ENCODE data around the gene IL2RA. TPM values are rescaled to one million over a fixed set of nuclear protein-coding genes. Genes with fewer than 3 reads are reported as not detected.

Gene IL2RA
- total RNA-seq, 3 donors from 2014 or later (not counting 1 experiment from before 2014, with no cell fraction given): 3.4 to 11.2 (median 3.7) TPM

DNA sequence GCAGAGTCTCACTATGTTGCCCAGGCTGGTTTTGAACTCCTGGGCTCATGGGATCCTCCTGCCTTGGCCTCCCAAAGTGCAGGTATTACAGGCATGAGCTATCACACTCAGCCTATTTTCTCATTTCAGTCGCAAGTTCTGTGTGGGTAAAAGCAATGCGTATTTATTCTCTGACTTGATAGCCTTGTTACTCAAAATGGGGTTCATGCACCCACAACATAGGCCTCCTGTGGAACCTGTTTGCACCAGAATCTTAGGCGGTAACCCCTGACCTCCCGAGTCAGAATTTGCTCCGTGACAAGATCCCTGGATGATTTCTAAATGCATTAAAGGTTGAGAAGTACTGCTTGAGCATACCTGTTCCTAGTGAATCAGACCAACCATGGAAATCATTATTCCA, 7.3 kb downstream of the IL2RA start:
- intact Hi-C loops (cut with micrococcal nuclease): no loop called here
- Histone ChIP-seq H3K27me3 (ENCODE audit: control insufficient read depth, insufficient read depth, low read length) (no peaks in the 10 kb centered on the region), H3K4me3 (ENCODE audit: low read length) (no peak overlapping the region), H3K27ac (ENCODE audit: low read length) (no peak overlapping the region), H3K4me1 (ENCODE audit: control insufficient read depth, insufficient read depth, low read length) (peaks cover 43% of the 10 kb centered on the region), H3K9me3 (ENCODE audit: control insufficient read depth, insufficient read depth, low read length) (no peaks in the 10 kb centered on the region), H3K36me3 (ENCODE audit: control insufficient read depth, insufficient read depth, low read length) (no peaks in the 10 kb centered on the region)
- ATAC-seq: no peak
- H3K4me1 Mint-ChIP-seq: peaks cover 48 to 60% of the 10 kb centered on the region in 2 donors
- H3K9me3 Mint-ChIP-seq: no peaks in the 10 kb centered on the region
- no peak for DNase-seq
- TF ChIP-seq, protein P1, sequence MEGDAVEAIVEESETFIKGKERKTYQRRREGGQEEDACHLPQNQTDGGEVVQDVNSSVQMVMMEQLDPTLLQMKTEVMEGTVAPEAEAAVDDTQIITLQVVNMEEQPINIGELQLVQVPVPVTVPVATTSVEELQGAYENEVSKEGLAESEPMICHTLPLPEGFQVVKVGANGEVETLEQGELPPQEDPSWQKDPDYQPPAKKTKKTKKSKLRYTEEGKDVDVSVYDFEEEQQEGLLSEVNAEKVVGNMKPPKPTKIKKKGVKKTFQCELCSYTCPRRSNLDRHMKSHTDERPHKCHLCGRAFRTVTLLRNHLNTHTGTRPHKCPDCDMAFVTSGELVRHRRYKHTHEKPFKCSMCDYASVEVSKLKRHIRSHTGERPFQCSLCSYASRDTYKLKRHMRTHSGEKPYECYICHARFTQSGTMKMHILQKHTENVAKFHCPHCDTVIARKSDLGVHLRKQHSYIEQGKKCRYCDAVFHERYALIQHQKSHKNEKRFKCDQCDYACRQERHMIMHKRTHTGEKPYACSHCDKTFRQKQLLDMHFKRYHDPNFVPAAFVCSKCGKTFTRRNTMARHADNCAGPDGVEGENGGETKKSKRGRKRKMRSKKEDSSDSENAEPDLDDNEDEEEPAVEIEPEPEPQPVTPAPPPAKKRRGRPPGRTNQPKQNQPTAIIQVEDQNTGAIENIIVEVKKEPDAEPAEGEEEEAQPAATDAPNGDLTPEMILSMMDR (IDR thresholded peaks at IDR 0.05): no peak
- H3K4me3 Mint-ChIP-seq: peak overlapping the region; percentile 32
- peak overlapping the region in 1 of 2 donors; percentile 52 for H3K27ac Mint-ChIP-seq
- no peaks in the 10 kb centered on the region for H3K36me3 Mint-ChIP-seq
- WGBS (ENCODE audit: insufficient coverage): 96% methylated on average over 5 of the region's 5 CpGs
- H3K27me3 Mint-ChIP-seq (ENCODE audit: low read depth in 2 of 2): peaks cover 0 to 6% of the 10 kb centered on the region in 2 donors

DNA sequence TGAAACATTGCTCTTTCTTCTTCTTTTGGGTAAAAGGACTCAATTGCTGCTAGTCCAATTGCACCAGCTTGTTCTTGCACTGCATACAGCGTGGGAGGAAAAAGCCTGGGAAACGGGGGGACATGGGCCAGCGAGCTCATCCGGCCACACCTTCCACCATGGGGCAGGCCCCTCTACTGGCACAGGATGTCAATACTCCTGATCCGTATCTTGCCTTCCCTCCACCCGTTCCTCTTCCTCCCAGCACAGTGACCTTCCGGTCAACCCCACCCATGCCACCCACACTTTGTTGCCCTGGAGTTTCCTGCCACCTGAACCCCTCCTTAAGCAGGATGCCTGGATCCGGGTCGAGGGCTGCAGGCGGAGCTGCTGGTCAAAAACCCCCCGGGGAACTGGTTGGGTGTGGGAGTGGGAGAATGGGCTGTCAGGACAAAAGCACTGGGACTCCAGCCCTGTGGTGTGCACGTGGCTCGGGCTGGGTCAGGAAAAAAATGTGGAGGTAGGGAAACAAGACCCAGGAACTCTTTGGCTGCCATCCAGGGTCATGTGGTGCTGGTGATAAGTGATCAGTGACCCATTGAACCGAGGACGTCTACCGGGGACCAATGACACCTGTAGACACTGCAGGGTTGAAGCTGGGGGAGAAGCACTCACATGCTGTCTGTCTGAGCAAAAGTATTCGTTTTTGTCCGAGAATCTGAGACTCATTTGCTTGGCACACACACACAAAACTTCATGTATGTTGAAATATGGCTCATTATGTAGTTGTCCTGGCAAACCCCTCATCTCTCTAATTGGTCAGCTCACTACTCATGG, 8.1 kb downstream of the IL2RA start:
- TF ChIP-seq, protein P1 (IDR thresholded peaks at IDR 0.05): no peak
- peak overlapping the region; percentile 45 for H3K4me3 Mint-ChIP-seq
- no peaks in the 10 kb centered on the region for H3K9me3 ChIP-seq (ENCODE audit: control insufficient read depth, insufficient read depth, low read length)
- no peak overlapping the region for H3K4me3 ChIP-seq (ENCODE audit: low read length)
- peaks cover 50% of the 10 kb centered on the region for H3K4me1 ChIP-seq (ENCODE audit: control insufficient read depth, insufficient read depth, low read length)
- H3K27ac ChIP-seq (ENCODE audit: low read length): peak overlapping the region; percentile 23
- H3K4me1 Mint-ChIP-seq: peaks cover 55 to 63% of the 10 kb centered on the region in 2 donors
- intact Hi-C loops (cut with micrococcal nuclease): loop anchor here (2.0 kb wide), 1 partner anchor 77 kb away; the partner anchor contains the start of gene IL15RA
- no peaks in the 10 kb centered on the region for H3K9me3 Mint-ChIP-seq
- peak in 1 of 2 donors; percentile 31 for DNase-seq
- H3K36me3 Mint-ChIP-seq: no peaks in the 10 kb centered on the region
- H3K27ac Mint-ChIP-seq: peak overlapping the region; percentile 52 to 99
- WGBS (ENCODE audit: insufficient coverage): 38% methylated on average over 18 of the region's 18 CpGs
- peaks cover 3 to 6% of the 10 kb centered on the region in 2 donors for H3K27me3 Mint-ChIP-seq (ENCODE audit: low read depth in 2 of 2)
- no peaks in the 10 kb centered on the region for H3K27me3 ChIP-seq (ENCODE audit: control insufficient read depth, insufficient read depth, low read length)
- no peak for ATAC-seq
- no peaks in the 10 kb centered on the region for H3K36me3 ChIP-seq (ENCODE audit: control insufficient read depth, insufficient read depth, low read length)

DNA sequence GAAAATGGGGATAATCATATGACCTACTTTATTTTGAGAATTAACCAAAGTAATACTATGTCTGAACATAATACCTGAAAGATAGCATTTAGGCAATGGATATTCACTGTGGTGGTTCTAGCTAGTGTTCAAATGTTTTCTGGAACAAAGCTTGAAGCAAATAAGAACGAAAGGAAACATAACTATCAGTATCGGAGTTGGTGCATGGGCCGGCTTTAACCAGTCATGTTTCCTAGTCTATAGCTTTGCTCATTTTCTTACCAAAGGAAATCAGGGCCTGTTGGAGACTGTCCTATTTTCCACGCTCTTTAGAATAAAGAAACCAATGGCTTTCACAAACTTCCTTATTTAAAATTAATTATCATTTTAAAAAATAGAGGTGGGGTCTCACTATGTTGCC, 8.9 kb downstream of the IL2RA start:
- H3K27me3 Mint-ChIP-seq (ENCODE audit: low read depth in 2 of 2): peaks cover 3 to 6% of the 10 kb centered on the region in 2 donors
- no peak for DNase-seq
- Histone ChIP-seq H3K27me3 (ENCODE audit: control insufficient read depth, insufficient read depth, low read length) (no peaks in the 10 kb centered on the region), H3K4me3 (ENCODE audit: low read length) (no peak overlapping the region), H3K27ac (ENCODE audit: low read length) (peak overlapping the region; percentile 73), H3K9me3 (ENCODE audit: control insufficient read depth, insufficient read depth, low read length) (no peaks in the 10 kb centered on the region), H3K36me3 (ENCODE audit: control insufficient read depth, insufficient read depth, low read length) (no peaks in the 10 kb centered on the region), H3K4me1 (ENCODE audit: control insufficient read depth, insufficient read depth, low read length) (peaks cover 55% of the 10 kb centered on the region)
- no peaks in the 10 kb centered on the region for H3K9me3 Mint-ChIP-seq
- H3K36me3 Mint-ChIP-seq: no peaks in the 10 kb centered on the region
- WGBS (ENCODE audit: insufficient coverage): 80% methylated on average over 3 of the region's 4 CpGs
- TF ChIP-seq, protein P1 (IDR thresholded peaks at IDR 0.05): no peak
- H3K4me1 Mint-ChIP-seq: peaks cover 55% of the 10 kb centered on the region in 2 donors
- peak overlapping the region; percentile 91 for H3K4me3 Mint-ChIP-seq
- ATAC-seq: no peak
- H3K27ac Mint-ChIP-seq: peak overlapping the region; percentile 92 to 99
- intact Hi-C loops (cut with micrococcal nuclease): loop anchor here (2.0 kb wide), 1 partner anchor 77 kb away; the partner anchor contains the start of gene IL15RA

All from natural killer cell (primary cell).